Mesenchymal stem cell (in vitro differentiated cells and primary cell): ENCODE measurements around the gene PRKAR2A.
"Not testable (repeated sequence)": the region's sequence is repeated elsewhere in the genome, so short reads cannot be mapped to it uniquely, and the experiment has no call there.

ENCODE experiments used
- DNase-seq: peaks from one replicate; pipeline ENCODE4 v3.0.0-alpha.2; 2013
- H2AFZ ChIP-seq: one replicate; pipeline ENCODE4 v1.6.1; 2013; ENCODE audit warnings: low read depth, mild to moderate bottlenecking, control low read depth, inconsistent platforms, low read length, moderate library complexity
- H2AK5ac ChIP-seq: 2 replicates; pipeline ENCODE4 v1.6.1; 2013; ENCODE audit warnings: low read length, moderate library complexity, mild to moderate bottlenecking, inconsistent platforms; ENCODE audit not compliant: severe bottlenecking
- H2BK120ac ChIP-seq: one replicate; pipeline ENCODE4 v1.6.1; 2013; ENCODE audit warnings: low read depth, mild to moderate bottlenecking, inconsistent platforms, low read length, moderate library complexity
- H2BK12ac ChIP-seq, 2 experiments: one replicate each; pipeline ENCODE4 v1.6.1; 2013; ENCODE audit warnings: inconsistent platforms in 2 of 2, low read length in 2 of 2, mild to moderate bottlenecking in 2 of 2, moderate library complexity in 2 of 2, control low read depth in 1 of 2
- H2BK15ac ChIP-seq: one replicate; pipeline ENCODE4 v1.6.1; 2013; ENCODE audit warnings: mild to moderate bottlenecking, low read depth, inconsistent platforms; ENCODE audit not compliant: poor library complexity, severe bottlenecking
- H2BK5ac ChIP-seq: 2 replicates; pipeline ENCODE4 v1.6.1; 2013; ENCODE audit warnings: low read depth, mild to moderate bottlenecking, low read length, control low read depth, inconsistent platforms; ENCODE audit not compliant: poor library complexity, severe bottlenecking
- H3K14ac ChIP-seq, 2 experiments: one replicate each; pipeline ENCODE4 v1.6.1; 2013; ENCODE audit warnings: inconsistent platforms in 2 of 2, low read length in 2 of 2, control low read depth in 1 of 2, mild to moderate bottlenecking in 1 of 2, moderate library complexity in 1 of 2
- H3K18ac ChIP-seq, 2 experiments: one replicate each; pipeline ENCODE4 v1.6.1; 2013; ENCODE audit warnings: inconsistent platforms in 2 of 2, low read length in 2 of 2, control low read depth in 1 of 2, low read depth in 1 of 2, mild to moderate bottlenecking in 1 of 2
- H3K23ac ChIP-seq, 2 experiments: one replicate each; pipeline ENCODE4 v1.6.1; 2013; ENCODE audit warnings: inconsistent platforms in 2 of 2, low read length in 2 of 2, mild to moderate bottlenecking in 2 of 2, moderate library complexity in 2 of 2, control low read depth in 1 of 2
- H3K27ac ChIP-seq: 2 replicates; pipeline ENCODE4 v1.5.1; 2013; ENCODE audit warnings: mild to moderate bottlenecking, moderate library complexity, low read length, control low read depth, inconsistent platforms; ENCODE audit not compliant: poor library complexity, severe bottlenecking
- H3K27me3 ChIP-seq, 2 experiments: 2 replicates each; pipeline versions ENCODE4 v1.6.1 to v1.7.0; 2013; ENCODE audit warnings: low read length in 2 of 2, mild to moderate bottlenecking in 2 of 2, moderate library complexity in 2 of 2, control low read depth in 1 of 2, inconsistent platforms in 1 of 2; ENCODE audit not compliant: control insufficient read depth in 1 of 2, insufficient read depth in 1 of 2
- H3K36me3 ChIP-seq, 2 experiments: 2 replicates each; pipeline versions ENCODE4 v1.6.1 to v1.7.0; 2013; ENCODE audit warnings: low read length in 2 of 2, control low read depth in 1 of 2, inconsistent platforms in 1 of 2, low read depth in 1 of 2, mild to moderate bottlenecking in 1 of 2; ENCODE audit not compliant: insufficient read depth in 2 of 2, control insufficient read depth in 1 of 2
- H3K4ac ChIP-seq, 2 experiments: one replicate each; pipeline ENCODE4 v1.6.1; 2013; ENCODE audit warnings: inconsistent platforms in 2 of 2, low read length in 2 of 2, mild to moderate bottlenecking in 2 of 2, moderate library complexity in 2 of 2, control low read depth in 1 of 2, low read depth in 1 of 2
- H3K4me1 ChIP-seq: 2 replicates; pipeline ENCODE4 v1.6.1; 2013; ENCODE audit warnings: low read depth, low read length, control low read depth; ENCODE audit not compliant: control insufficient read depth, insufficient read depth
- H3K4me2 ChIP-seq: 2 replicates; pipeline ENCODE4 v1.6.1; 2013; ENCODE audit warnings: low read length, mild to moderate bottlenecking, inconsistent platforms; ENCODE audit not compliant: poor library complexity, severe bottlenecking
- H3K4me3 ChIP-seq, 2 experiments: 2 replicates each; pipeline versions ENCODE4 v1.5.1 to v1.7.0; 2013; ENCODE audit warnings: low read length in 2 of 2, mild to moderate bottlenecking in 2 of 2, control low read depth in 1 of 2, low read depth in 1 of 2; ENCODE audit not compliant: insufficient read depth in 1 of 2
- H3K79me1 ChIP-seq: replicated peaks from 2 replicates; pipeline ENCODE4 v1.6.1; 2013; ENCODE audit warnings: mild to moderate bottlenecking, control low read depth, low read length, inconsistent platforms; ENCODE audit not compliant: poor library complexity, severe bottlenecking
- H3K9ac ChIP-seq: 2 replicates; pipeline ENCODE4 v1.7.0; 2013; ENCODE audit warnings: mild to moderate bottlenecking, low read length, moderate library complexity
- H3K9me3 ChIP-seq: 2 replicates; pipeline ENCODE4 v1.7.0; 2013; ENCODE audit warnings: mild to moderate bottlenecking, low read length; ENCODE audit not compliant: control insufficient read depth
- H4K8ac ChIP-seq: one replicate; pipeline ENCODE4 v1.6.1; 2013; ENCODE audit warnings: inconsistent platforms, mild to moderate bottlenecking, low read length, moderate library complexity
- H4K91ac ChIP-seq: one replicate; pipeline ENCODE4 v1.6.1; 2013; ENCODE audit warnings: mild to moderate bottlenecking, low read length, inconsistent platforms
- WGBS: methylation state at CpG from one replicate; pipeline ENCODE4 v1.1.7; 2013; ENCODE audit warnings: mixed read lengths; 5-methylcytosine and 5-hydroxymethylcytosine counted together

Gene PRKAR2A

DNA sequence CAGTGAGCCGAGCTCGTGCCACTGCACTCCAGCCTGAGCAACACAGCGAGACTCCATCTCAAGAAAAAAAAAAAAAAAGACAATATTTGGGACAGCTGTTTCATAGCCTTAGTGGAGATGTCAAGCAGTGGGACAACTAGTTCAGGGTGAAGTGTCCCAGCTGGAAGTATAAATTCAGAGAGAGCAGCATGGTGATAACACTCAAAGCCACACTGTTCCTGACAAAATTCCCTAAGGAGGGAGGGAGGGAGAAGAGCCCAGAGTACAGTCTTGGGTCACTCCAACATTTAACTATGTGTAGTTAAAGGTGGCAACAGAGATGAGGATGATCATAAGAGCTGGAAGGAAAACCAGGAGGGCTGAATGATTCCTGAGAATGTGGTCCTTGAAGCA is 109.5 kb downstream of the PRKAR2A start:
- Histone ChIP-seq H3K27me3 (no peaks in the 10 kb centered on the region), H3K27ac (no peak overlapping the region), H3K4me1 (peaks cover 9% of the 10 kb centered on the region), H3K9ac (no peak overlapping the region), H3K18ac (no peak overlapping the region), H2AK5ac (no peak overlapping the region), H3K79me1 (no peaks in the 10 kb centered on the region), H3K9me3 (no peaks in the 10 kb centered on the region), H3K23ac (no peak overlapping the region), H4K8ac (no peak overlapping the region), H3K4me2 (no peak overlapping the region), H3K4me3 (no peak overlapping the region), H2AFZ (no peak overlapping the region), H2BK5ac (no peak overlapping the region), H3K36me3 (no peaks in the 10 kb centered on the region), H4K91ac (no peak overlapping the region), H2BK12ac (no peak overlapping the region), H2BK120ac (no peak overlapping the region), H3K14ac (no peak overlapping the region), H3K4ac (no peak overlapping the region), H2BK15ac (no peak overlapping the region)
- DNase-seq = no peak
- WGBS = 80% methylated on average over 1 of the region's 3 CpGs

GRCh38 chr3:48735075-48735767 is 112.5 kb downstream of the PRKAR2A start:
- H3K23ac ChIP-seq, H3K79me1 ChIP-seq, H2AK5ac ChIP-seq, H4K91ac ChIP-seq, H2BK5ac ChIP-seq, H3K18ac ChIP-seq, H3K27ac ChIP-seq, H3K27me3 ChIP-seq, H2BK15ac ChIP-seq, H3K4me3 ChIP-seq, H2AFZ ChIP-seq, H3K9me3 ChIP-seq, H2BK12ac ChIP-seq, DNase-seq, H3K4me1 ChIP-seq, H3K14ac ChIP-seq, H4K8ac ChIP-seq, H3K4ac ChIP-seq, H2BK120ac ChIP-seq, H3K36me3 ChIP-seq, H3K4me2 ChIP-seq: not testable (repeated sequence)
- peak overlapping the region; percentile 70 for H3K9ac ChIP-seq
- WGBS = 75% methylated on average over 2 of the region's 8 CpGs

- H3K4me1 ChIP-seq, H4K91ac ChIP-seq, H3K4ac ChIP-seq, H3K4me2 ChIP-seq, H3K27ac ChIP-seq, H2BK15ac ChIP-seq, H3K79me1 ChIP-seq, H3K18ac ChIP-seq, DNase-seq, H2AFZ ChIP-seq, H3K36me3 ChIP-seq, H2BK5ac ChIP-seq, H2BK12ac ChIP-seq, H3K9ac ChIP-seq, H3K23ac ChIP-seq, H3K14ac ChIP-seq, H3K9me3 ChIP-seq, H3K27me3 ChIP-seq, H3K4me3 ChIP-seq, H2BK120ac ChIP-seq, H2AK5ac ChIP-seq, H4K8ac ChIP-seq: not testable (repeated sequence)
- WGBS = 94% methylated on average over 8 of the region's 25 CpGs
These were observed 113.1 kb downstream of the PRKAR2A start for GRCh38 chr3:48734541-48734940.

DNA sequence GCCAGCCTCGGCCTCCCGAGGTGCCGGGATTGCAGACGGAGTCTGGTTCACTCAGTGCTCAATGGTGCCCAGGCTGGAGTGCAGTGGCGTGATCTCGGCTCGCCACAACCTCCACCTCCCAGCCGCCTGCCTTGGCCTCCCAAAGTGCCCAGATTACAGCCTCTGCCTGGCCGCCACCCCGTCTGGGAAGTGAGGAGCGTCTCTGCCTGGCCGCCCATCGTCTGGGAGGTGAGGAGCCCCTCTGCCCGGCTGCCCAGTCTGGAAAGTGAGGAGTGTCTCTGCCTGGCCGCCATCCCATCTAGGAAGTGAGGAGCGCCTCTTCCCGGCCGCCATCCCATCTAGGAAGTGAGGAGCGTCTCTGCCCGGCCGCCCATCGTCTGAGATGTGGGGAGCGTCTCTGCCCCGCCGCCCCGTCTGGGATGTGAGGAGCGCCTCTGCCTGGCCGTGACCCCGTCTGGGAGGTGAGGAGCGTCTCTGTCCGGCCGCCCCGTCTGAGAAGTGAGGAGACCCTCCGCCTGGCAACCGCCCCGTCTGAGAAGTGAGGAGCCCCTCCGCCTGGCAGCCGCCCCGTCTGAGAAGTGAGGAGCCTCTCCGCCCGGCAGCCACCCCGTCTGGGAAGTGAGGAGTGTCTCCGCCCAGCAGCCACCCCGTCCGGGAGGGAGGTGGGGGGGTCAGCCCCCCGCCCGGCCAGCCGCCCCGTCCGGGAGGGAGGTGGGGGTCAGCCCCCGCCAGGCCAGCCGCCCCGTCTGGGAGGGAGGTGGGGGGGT is 113.7 kb downstream of the PRKAR2A start:
- 100% methylated on average over 11 of the region's 53 CpGs for WGBS
- H2BK120ac ChIP-seq, H4K8ac ChIP-seq, H3K9me3 ChIP-seq, H2AFZ ChIP-seq, H3K4ac ChIP-seq, H2BK15ac ChIP-seq, H2BK12ac ChIP-seq, H3K4me2 ChIP-seq, H3K79me1 ChIP-seq, H3K4me1 ChIP-seq, H3K27me3 ChIP-seq, H3K23ac ChIP-seq, DNase-seq, H2AK5ac ChIP-seq, H3K14ac ChIP-seq, H3K9ac ChIP-seq, H3K36me3 ChIP-seq, H3K27ac ChIP-seq, H4K91ac ChIP-seq, H2BK5ac ChIP-seq, H3K18ac ChIP-seq, H3K4me3 ChIP-seq: not testable (repeated sequence)
